Measurements from ENCODE around the gene GPSM3.

DNA sequence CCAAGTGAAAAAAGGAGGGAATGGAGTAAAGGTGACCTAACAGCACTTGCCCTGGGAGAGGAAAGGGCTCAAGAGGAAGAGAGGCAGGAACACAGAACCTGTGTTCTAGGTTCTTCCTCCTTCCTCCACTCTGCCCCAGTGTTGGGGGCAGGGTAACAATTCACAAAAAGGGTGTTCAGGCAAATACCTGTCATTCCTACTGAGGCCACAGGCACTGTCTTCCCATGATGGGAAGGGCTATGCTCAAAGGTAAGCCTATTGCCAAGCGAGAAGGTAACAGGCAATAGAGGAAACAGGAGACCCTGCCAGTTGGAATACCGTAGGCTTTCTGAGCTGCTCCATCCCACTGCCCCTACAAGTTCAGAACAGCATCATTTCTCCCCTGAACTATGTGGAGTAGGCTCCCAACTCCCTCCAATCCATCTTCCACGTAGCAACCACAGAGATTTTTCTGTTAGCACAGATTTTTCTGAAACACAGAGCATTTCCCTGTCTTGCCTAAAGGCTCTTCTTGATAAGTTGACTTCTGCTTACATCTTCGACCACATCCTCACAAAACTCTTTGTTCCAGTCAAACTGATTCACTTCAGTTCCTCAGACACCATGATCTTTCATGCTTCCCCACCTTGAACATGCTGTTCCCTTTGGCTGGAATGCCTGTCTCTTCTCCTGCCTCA is 19.3 kb downstream of the GPSM3 start:
- no peak for TF ChIP-seq CTCF (IDR thresholded peaks at IDR 0.05; ENCODE audit: insufficient read depth, low read length)
- no peak for TF ChIP-seq POLR2AphosphoS5 (IDR thresholded peaks at IDR 0.05; ENCODE audit: low read depth)

Data from HL-60 (cell line).